ENCODE results near the gene KLF5.

DNA sequence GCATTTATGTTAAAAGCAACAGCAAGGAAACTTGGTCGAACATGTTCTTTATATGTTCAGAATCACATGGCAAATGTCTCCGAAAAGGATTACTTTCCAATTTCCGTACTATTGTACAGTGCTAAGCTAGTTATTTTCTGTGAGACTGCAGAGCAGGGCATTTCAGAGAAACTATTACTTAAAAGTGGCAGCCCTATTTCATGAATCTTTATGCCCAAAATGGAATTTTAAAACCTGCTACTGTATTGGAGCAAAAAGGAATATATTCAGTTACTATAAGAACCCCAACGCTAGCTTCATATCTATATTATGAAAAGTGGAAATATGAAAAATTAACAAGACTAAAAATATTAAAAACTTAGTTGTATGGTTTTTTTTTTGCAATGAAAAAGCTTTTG lies 2.2 kb upstream of the KLF5 start:
- TF ChIP-seq POLR2A (IDR thresholded peaks at IDR 0.05; ENCODE audit: borderline replicate concordance, extremely low read depth, insufficient read depth, insufficient read length) = no peak
- no peak for TF ChIP-seq EZH2 (IDR thresholded peaks at IDR 0.05)
- no peak for TF ChIP-seq TCF7L2 (IDR thresholded peaks at IDR 0.05; ENCODE audit: borderline replicate concordance, extremely low read depth, insufficient read depth, insufficient read length)
- TF ChIP-seq JUND (IDR thresholded peaks at IDR 0.05) = no peak
- TF ChIP-seq ZNF274 (IDR thresholded peaks at IDR 0.05; ENCODE audit: low read depth, low read length) = no peak
- TF ChIP-seq, protein P1, sequence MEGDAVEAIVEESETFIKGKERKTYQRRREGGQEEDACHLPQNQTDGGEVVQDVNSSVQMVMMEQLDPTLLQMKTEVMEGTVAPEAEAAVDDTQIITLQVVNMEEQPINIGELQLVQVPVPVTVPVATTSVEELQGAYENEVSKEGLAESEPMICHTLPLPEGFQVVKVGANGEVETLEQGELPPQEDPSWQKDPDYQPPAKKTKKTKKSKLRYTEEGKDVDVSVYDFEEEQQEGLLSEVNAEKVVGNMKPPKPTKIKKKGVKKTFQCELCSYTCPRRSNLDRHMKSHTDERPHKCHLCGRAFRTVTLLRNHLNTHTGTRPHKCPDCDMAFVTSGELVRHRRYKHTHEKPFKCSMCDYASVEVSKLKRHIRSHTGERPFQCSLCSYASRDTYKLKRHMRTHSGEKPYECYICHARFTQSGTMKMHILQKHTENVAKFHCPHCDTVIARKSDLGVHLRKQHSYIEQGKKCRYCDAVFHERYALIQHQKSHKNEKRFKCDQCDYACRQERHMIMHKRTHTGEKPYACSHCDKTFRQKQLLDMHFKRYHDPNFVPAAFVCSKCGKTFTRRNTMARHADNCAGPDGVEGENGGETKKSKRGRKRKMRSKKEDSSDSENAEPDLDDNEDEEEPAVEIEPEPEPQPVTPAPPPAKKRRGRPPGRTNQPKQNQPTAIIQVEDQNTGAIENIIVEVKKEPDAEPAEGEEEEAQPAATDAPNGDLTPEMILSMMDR (IDR thresholded peaks at IDR 0.05 in 2 of 3, conservative IDR thresholded peaks at IDR 0.05 in 1 of 3; ENCODE audit: borderline replicate concordance in 1 of 3, insufficient read depth in 1 of 3, low read depth in 2 of 3, low read length in 2 of 3) = no peak
- TF ChIP-seq SIN3A (IDR thresholded peaks at IDR 0.05; ENCODE audit: low read depth) = no peak
- TF ChIP-seq REST (IDR thresholded peaks at IDR 0.05; ENCODE audit: low read depth) = no peak
- TF ChIP-seq POLR2AphosphoS5 (IDR thresholded peaks at IDR 0.05; ENCODE audit: low read depth, low read length) = no peak
- TF ChIP-seq YY1 (IDR thresholded peaks at IDR 0.05; ENCODE audit: extremely low read depth, insufficient replicate concordance, low read depth, low read length) = no peak
- no peak for TF ChIP-seq EZH2phosphoT487 (IDR thresholded peaks at IDR 0.05; ENCODE audit: borderline replicate concordance)
- no peak for TF ChIP-seq CEBPB (IDR thresholded peaks at IDR 0.05; ENCODE audit: low read depth)

Measured in HCT116 (cell line).